H1 (cell line): ENCODE results near the gene RNF130. TPM values are rescaled to one million over a fixed set of nuclear protein-coding genes. Genes with fewer than 3 reads are reported as not detected.
A peak's percentile ranks its signal among the peaks of the same experiment; 100 is the strongest.

Experiments
- CTCF ChIA-PET: fragments of 300-600 bp; sonication (Branson Sonifier 250); formaldehyde crosslinking; loops from one replicate; lab custom pipeline; 2021; ENCODE audit not compliant: partially characterized antibody; lab: Charles Lee
- POLR2A ChIA-PET: fragments of 300-600 bp; sonication (Branson Sonifier 250); formaldehyde crosslinking; loops from one replicate; lab custom pipeline; 2021; ENCODE audit warnings: inconsistent platforms; ENCODE audit not compliant: partially characterized antibody; lab: Charles Lee
- DNase-seq, 2 experiments: peaks; one replicate each; pipeline versions ENCODE4 v3.0.0 to v3.0.0-alpha.2; 2010 to 2022; ENCODE audit warnings: low spot score in 2 of 2, low read depth in 1 of 2, mixed read lengths in 1 of 2
- FAIRE-seq: peaks from 2 replicates; lab custom pipeline; 2011; peaks lifted over from hg19 to GRCh38; lab: Jason Lieb, UNC
- H2AFZ ChIP-seq: 2 replicates; pipeline ENCODE4 v1.8.1; 2012; ENCODE audit warnings: low read length, inconsistent platforms
- H2AK5ac ChIP-seq: 2 replicates; pipeline ENCODE4 v1.6.1; 2013; ENCODE audit warnings: low read depth, low read length
- H2BK120ac ChIP-seq: replicated peaks from 2 replicates; pipeline ENCODE3; 2013; ENCODE audit warnings: low read depth, low read length, inconsistent platforms
- H2BK12ac ChIP-seq: 2 replicates; pipeline ENCODE4 v1.6.1; 2013; ENCODE audit warnings: low read depth, low read length
- H2BK15ac ChIP-seq: 2 replicates; pipeline ENCODE4 v1.6.1; 2013; ENCODE audit warnings: low read length
- H2BK20ac ChIP-seq: 2 replicates; pipeline ENCODE4 v1.6.1; 2013; ENCODE audit warnings: low read length
- H2BK5ac ChIP-seq: 2 replicates; pipeline ENCODE4 v1.6.1; 2013; ENCODE audit warnings: low read depth, low read length
- H3K14ac ChIP-seq: 2 replicates; pipeline ENCODE4 v1.6.1; 2013; ENCODE audit warnings: inconsistent platforms; ENCODE audit not compliant: insufficient read length
- H3K18ac ChIP-seq: 2 replicates; pipeline ENCODE4 v1.6.1; 2013; ENCODE audit warnings: low read length; ENCODE audit errors: extremely low read depth
- H3K23ac ChIP-seq: 2 replicates; pipeline ENCODE4 v1.6.1; 2013; ENCODE audit warnings: inconsistent platforms; ENCODE audit not compliant: insufficient read length
- H3K23me2 ChIP-seq: 2 replicates; pipeline ENCODE4 v1.6.1; 2013; ENCODE audit warnings: low read depth, low read length
- H3K27ac ChIP-seq: 2 replicates; pipeline ENCODE4 v1.6.1; 2011; ENCODE audit warnings: low read depth, low read length, inconsistent platforms
- H3K27me3 ChIP-seq, 4 experiments: replicated peaks in 1 of 4; 1 replicate in 1 of 4; 2 replicates in 3 of 4; pipeline versions ENCODE4 v1.6.1 to v1.8.1; 2011 to 2013; ENCODE audit warnings: low read length in 3 of 4, mild to moderate bottlenecking in 3 of 4, inconsistent platforms in 2 of 4, mixed read lengths in 2 of 4, moderate library complexity in 1 of 4; ENCODE audit not compliant: control insufficient read depth in 3 of 4, insufficient read depth in 3 of 4; ENCODE audit errors: extremely low read depth in 1 of 4
- H3K36me3 ChIP-seq, 4 experiments: 2 replicates each; pipeline versions ENCODE4 v1.6.1 to v1.8.1; 2011 to 2013; ENCODE audit warnings: mild to moderate bottlenecking in 4 of 4, low read length in 3 of 4, moderate library complexity in 2 of 4, control low read depth in 1 of 4, inconsistent platforms in 1 of 4; ENCODE audit not compliant: insufficient read depth in 4 of 4, control insufficient read depth in 2 of 4
- H3K4ac ChIP-seq: replicated peaks from 2 replicates; pipeline ENCODE3; 2013; ENCODE audit warnings: low read length, low read depth, mixed read lengths, inconsistent platforms; ENCODE audit not compliant: insufficient read length
- H3K4me1 ChIP-seq, 4 experiments: replicated peaks in 1 of 4; 1 replicate in 1 of 4; 2 replicates in 3 of 4; pipeline versions ENCODE4 v1.6.1 to v1.8.1; 2011 to 2013; ENCODE audit warnings: low read length in 3 of 4, inconsistent platforms in 2 of 4, mixed read lengths in 1 of 4; ENCODE audit not compliant: insufficient read depth in 4 of 4, control insufficient read depth in 3 of 4
- H3K4me2 ChIP-seq, 2 experiments: 2 replicates each; pipeline versions ENCODE4 v1.6.1 to v1.8.1; 2011 to 2013; ENCODE audit warnings: low read depth in 2 of 2, low read length in 2 of 2, control low read depth in 1 of 2, inconsistent platforms in 1 of 2, mild to moderate bottlenecking in 1 of 2; ENCODE audit not compliant: insufficient read depth in 1 of 2
- H3K4me3 ChIP-seq, 4 experiments: fragments of 200-600, 300-600 bp in 1 of 4; sonication (generic), shearing (Covaris generic), sonication (Bioruptor Twin) in 1 of 4; 2 replicates each; pipeline versions ENCODE4 v1.5.1 to v1.8.1; 2011 to 2016; ENCODE audit warnings: low read length in 4 of 4, low read depth in 3 of 4, control low read depth in 2 of 4, inconsistent platforms in 2 of 4, mild to moderate bottlenecking in 2 of 4, mixed read lengths in 1 of 4, moderate library complexity in 1 of 4; ENCODE audit not compliant: insufficient read depth in 2 of 4; ENCODE audit errors: extremely low read depth in 1 of 4
- H3K56ac ChIP-seq: replicated peaks from 2 replicates; pipeline ENCODE3; 2013; ENCODE audit warnings: low read depth, mild to moderate bottlenecking, mixed read lengths, low read length, inconsistent platforms; ENCODE audit not compliant: insufficient read length
- H3K79me1 ChIP-seq: 2 replicates; pipeline ENCODE4 v1.6.1; 2013; ENCODE audit warnings: low read depth, low read length, control low read depth
- H3K79me2 ChIP-seq, 2 experiments: 2 replicates each; pipeline versions ENCODE4 v1.6.1 to v1.8.1; 2012 to 2013; ENCODE audit warnings: low read length in 2 of 2, mild to moderate bottlenecking in 2 of 2, inconsistent platforms in 1 of 2; ENCODE audit not compliant: insufficient read depth in 2 of 2, control insufficient read depth in 1 of 2
- H3K9ac ChIP-seq, 4 experiments: replicated peaks in 1 of 4; 1 replicate in 1 of 4; 2 replicates in 3 of 4; pipeline versions ENCODE4 v1.6.1 to v1.8.1; 2011 to 2013; ENCODE audit warnings: low read depth in 3 of 4, low read length in 3 of 4, control low read depth in 2 of 4, mild to moderate bottlenecking in 2 of 4, moderate library complexity in 2 of 4, inconsistent platforms in 1 of 4; ENCODE audit errors: extremely low read depth in 1 of 4
- H3K9me3 ChIP-seq, 2 experiments: 2 replicates each; pipeline versions ENCODE4 v1.6.1 to v1.8.1; 2012 to 2013; ENCODE audit warnings: mild to moderate bottlenecking in 2 of 2, moderate library complexity in 2 of 2, control low read depth in 1 of 2, inconsistent platforms in 1 of 2, low read depth in 1 of 2, low read length in 1 of 2, mixed read lengths in 1 of 2; ENCODE audit not compliant: insufficient read depth in 2 of 2
- H4K20me1 ChIP-seq, 2 experiments: replicated peaks in 1 of 2; 2 replicates each; pipeline versions ENCODE3 to v1.8.1; 2011 to 2013; ENCODE audit warnings: inconsistent platforms in 2 of 2, low read length in 2 of 2, mild to moderate bottlenecking in 1 of 2; ENCODE audit not compliant: insufficient read depth in 2 of 2, control insufficient read depth in 1 of 2
- H4K5ac ChIP-seq: 2 replicates; pipeline ENCODE4 v1.6.1; 2013; ENCODE audit warnings: low read length, low read depth, mixed read lengths, inconsistent platforms; ENCODE audit not compliant: insufficient read length
- H4K8ac ChIP-seq: 2 replicates; pipeline ENCODE4 v1.8.0; 2013; ENCODE audit warnings: mild to moderate bottlenecking, moderate library complexity, low read length, inconsistent platforms; ENCODE audit not compliant: insufficient read depth; ENCODE audit errors: extremely low read depth
- H4K91ac ChIP-seq: replicated peaks from 2 replicates; pipeline ENCODE3; 2013; ENCODE audit warnings: low read length, mixed read lengths, inconsistent platforms; ENCODE audit not compliant: insufficient read length
- FOSL1 ChIP-seq: IDR thresholded peaks from 2 replicates; pipeline ENCODE4 v1.6.1; 2011; ENCODE audit warnings: mild to moderate bottlenecking, low read depth, low read length, moderate library complexity; ENCODE audit not compliant: insufficient read depth
- KDM4A ChIP-seq: IDR thresholded peaks from one replicate; pipeline ENCODE4 v1.7.1; 2012; ENCODE audit warnings: low read depth, mild to moderate bottlenecking, moderate library complexity, low read length, inconsistent platforms; ENCODE audit not compliant: severe bottlenecking
- POLR2A ChIP-seq, 2 experiments: IDR thresholded peaks; 1 replicate in 1 of 2; 2 replicates in 1 of 2; pipeline ENCODE4 v1.6.1; 2011; ENCODE audit warnings: low read depth in 2 of 2, low read length in 2 of 2, mild to moderate bottlenecking in 2 of 2; ENCODE audit errors: control extremely low read depth in 1 of 2
- RXRA ChIP-seq: IDR thresholded peaks from 2 replicates; pipeline ENCODE4 v1.6.1; 2011; ENCODE audit warnings: low read depth, mild to moderate bottlenecking, low read length, moderate library complexity; ENCODE audit not compliant: insufficient read depth
- SUZ12 ChIP-seq: fragments of 200-600 bp; sonication (generic); IDR thresholded peaks from 2 replicates; pipeline ENCODE4 v1.6.1; 2012; ENCODE audit warnings: mild to moderate bottlenecking, inconsistent platforms, low read length, moderate library complexity, mixed read lengths
- WGBS, 2 experiments: shearing (Covaris generic) in 1 of 2; methylation state at CpG; one replicate each; pipeline versions ENCODE4 v1.1.6 to v1.1.7; 2013 to 2015; ENCODE audit warnings: low lambda C conversion rate in 2 of 2, mixed read lengths in 2 of 2, inconsistent platforms in 1 of 2, low coverage in 1 of 2, missing lambda C conversion rate in 1 of 2; ENCODE audit not compliant: insufficient replicate concordance in 2 of 2, insufficient coverage in 1 of 2, insufficient read length in 1 of 2; ENCODE audit errors: extremely low coverage in 1 of 2, missing lambda C conversion rate in 1 of 2; 5-methylcytosine and 5-hydroxymethylcytosine counted together
- polyA plus RNA-seq, 7 experiments: library from polyadenylated mRNA; depleted of rRNA in 3 of 7; stranded (reverse) in 5 of 7; unstranded in 2 of 7; fragments of >200 nt in 5 of 7; fragments of 200-250 nt in 2 of 7; gene quantifications; 1 replicate in 5 of 7; 2 replicates in 1 of 7; 4 replicates in 1 of 7; pipeline versions ENCODE4 v1.2.1 to v1.2.3, GENCODE V29; 2011 to 2013; ENCODE audit warnings: missing spikeins in 2 of 7, mixed read lengths in 2 of 7
- total RNA-seq: library from RNA; stranded (reverse); fragmentation: NEBNext Ultra II Directional; extraction: Animal tissue kit (Norgen Biotek cat#: 25700); gene quantifications from 2 replicates; pipeline ENCODE4 v1.2.1, GENCODE V29; 2021
- TF ChIP-seq, protein P1 (sequence below): IDR thresholded peaks from 2 replicates; pipeline ENCODE4 v1.6.1; 2012; ENCODE audit warnings: inconsistent platforms
- TF ChIP-seq, protein P2 (sequence below): IDR thresholded peaks from 2 replicates; pipeline ENCODE4 v1.6.1; 2012; ENCODE audit warnings: inconsistent platforms

The RNF130 gene
- total and polyA plus RNA-seq, 2 of the 8 experiments (the other 6 are each of a cell fraction or from before 2014, with no cell fraction given) = 65.1 to 70.0 TPM

DNA sequence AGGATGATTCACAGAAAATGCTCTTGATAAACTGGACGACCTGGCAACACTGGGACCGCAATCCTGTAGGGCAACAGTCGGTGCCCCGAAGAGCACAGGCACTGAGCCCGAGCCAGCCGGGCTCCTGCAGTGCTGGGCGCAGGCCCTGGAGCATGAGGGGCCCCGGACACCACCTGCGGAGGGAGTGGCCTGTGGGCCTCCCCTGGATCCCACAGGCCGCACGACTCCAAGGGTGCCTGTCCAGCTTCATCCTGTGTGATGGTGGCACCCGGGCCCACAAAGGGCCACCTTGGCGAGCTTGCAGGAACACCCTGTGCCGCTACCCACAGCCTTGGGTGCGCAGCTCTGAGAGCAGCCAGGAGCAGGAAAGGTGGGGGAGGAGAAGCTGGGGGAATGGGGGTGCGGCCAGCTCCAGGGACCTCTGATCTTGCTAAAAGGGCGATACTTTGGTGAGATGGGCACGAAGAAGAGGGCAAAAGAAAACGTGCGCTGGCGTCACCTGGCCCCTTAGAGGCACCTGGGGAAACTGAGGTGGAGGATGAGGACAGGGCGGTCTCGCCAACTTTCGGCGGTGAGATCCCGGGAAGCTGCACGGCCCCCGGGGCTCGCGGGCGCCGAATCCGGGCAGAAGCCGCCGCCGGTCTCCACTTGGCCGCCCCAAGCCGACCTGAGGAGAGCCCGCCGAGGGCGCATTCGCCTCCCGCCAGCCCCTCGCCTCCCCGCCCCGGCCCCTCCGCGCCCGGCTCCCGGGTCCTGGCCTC lies 164.6 kb downstream of the RNF130 start:
- DNase-seq (peak in 1 of 2 experiments; percentile 69), FAIRE-seq (no peak)
- Histone ChIP-seq H4K5ac (no peak overlapping the region), H4K20me1 (peaks cover 0 to 14% of the 10 kb centered on the region in 2 experiments), H3K79me2 (peaks cover 0 to 2% of the 10 kb centered on the region in 2 experiments; a peak in 1 of 4 replicates), H3K36me3 (peaks cover 0 to 9% (median 0%) of the 10 kb centered on the region in 4 experiments; a peak in 3 of 8 replicates), H3K4ac (no peak overlapping the region), H2BK15ac (no peak overlapping the region), H3K18ac (no peak overlapping the region; the same call in 1 of the 2 replicates), H2AK5ac (no peak overlapping the region), H2BK5ac (no peak overlapping the region), H2BK20ac (no peak overlapping the region), H3K27ac (no peak overlapping the region), H3K4me2 (peak overlapping the region; percentile 64 to 82), H3K4me3 (peak overlapping the region; percentile 25 to 72 (median 52)), H4K91ac (no peak overlapping the region), H3K79me1 (peaks cover 4% of the 10 kb centered on the region), H3K27me3 (peaks cover 0 to 6% (median 0%) of the 10 kb centered on the region in 4 experiments; a peak in 2 of 7 replicates), H3K56ac (no peak overlapping the region), H3K14ac (no peak overlapping the region), H3K23ac (no peak overlapping the region), H2AFZ (no peak overlapping the region), H3K4me1 (peaks cover 0 to 7% (median 4%) of the 10 kb centered on the region in 4 experiments; a peak in 5 of 7 replicates), H3K9me3 (no peaks in the 10 kb centered on the region), H3K9ac (peak overlapping the region in 2 of 4 experiments; percentile 35 to 68; a peak in 3 of 7 replicates), H2BK12ac (no peak overlapping the region), H4K8ac (no peak overlapping the region), H3K23me2 (peaks cover 7% of the 10 kb centered on the region; the same call in 1 of the 2 replicates), H2BK120ac (no peak overlapping the region)
- peak; percentile 27; the same call in 1 of the 2 replicates for TF ChIP-seq SUZ12
- no peak for TF ChIP-seq RXRA
- no peak for TF ChIP-seq FOSL1
- TF ChIP-seq, protein P1, sequence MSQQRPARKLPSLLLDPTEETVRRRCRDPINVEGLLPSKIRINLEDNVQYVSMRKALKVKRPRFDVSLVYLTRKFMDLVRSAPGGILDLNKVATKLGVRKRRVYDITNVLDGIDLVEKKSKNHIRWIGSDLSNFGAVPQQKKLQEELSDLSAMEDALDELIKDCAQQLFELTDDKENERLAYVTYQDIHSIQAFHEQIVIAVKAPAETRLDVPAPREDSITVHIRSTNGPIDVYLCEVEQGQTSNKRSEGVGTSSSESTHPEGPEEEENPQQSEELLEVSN = 0 out of 2 replicates have a peak, but pooled peaks have one; percentile 13
- TF ChIP-seq POLR2A (IDR thresholded peaks at IDR 0.05; ENCODE audit: control extremely low read depth in 1 of 2, low read depth in 2 of 2, low read length in 2 of 2) = no peak
- TF ChIP-seq, protein P2, sequence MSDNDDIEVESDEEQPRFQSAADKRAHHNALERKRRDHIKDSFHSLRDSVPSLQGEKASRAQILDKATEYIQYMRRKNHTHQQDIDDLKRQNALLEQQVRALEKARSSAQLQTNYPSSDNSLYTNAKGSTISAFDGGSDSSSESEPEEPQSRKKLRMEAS = 0 out of 2 replicates have a peak, but pooled peaks have one; percentile 28
- peak; percentile 23 for TF ChIP-seq KDM4A
- WGBS, 2 experiments = 43% methylated on average over 20 of the region's 50 CpGs; no CpG with 5 or more reads in 1 of the 2 experiments
- ChIA-PET POLR2A (interaction anchor here (0.6 to 1.4 kb wide), 4 partner anchors 12 to 262 kb away, joined by 3 to 5 read pairs (median 3); no protein-coding TSS in a partner anchor), CTCF (interaction anchor here (0.7 to 3.5 kb wide), 14 partner anchors 9 to 209 kb away, joined by 3 to 24 read pairs (median 4); no protein-coding TSS in a partner anchor)
